ENCODE data around the gene ITPRIPL2. TPM values are rescaled to one million over a fixed set of nuclear protein-coding genes. Genes with fewer than 3 reads are reported as not detected.

The ITPRIPL2 gene
- total and polyA plus RNA-seq, 2 of the 13 experiments (the other 11 are each of a cell fraction or from before 2014, with no cell fraction given) = 5.9 to 12.6 TPM

DNA sequence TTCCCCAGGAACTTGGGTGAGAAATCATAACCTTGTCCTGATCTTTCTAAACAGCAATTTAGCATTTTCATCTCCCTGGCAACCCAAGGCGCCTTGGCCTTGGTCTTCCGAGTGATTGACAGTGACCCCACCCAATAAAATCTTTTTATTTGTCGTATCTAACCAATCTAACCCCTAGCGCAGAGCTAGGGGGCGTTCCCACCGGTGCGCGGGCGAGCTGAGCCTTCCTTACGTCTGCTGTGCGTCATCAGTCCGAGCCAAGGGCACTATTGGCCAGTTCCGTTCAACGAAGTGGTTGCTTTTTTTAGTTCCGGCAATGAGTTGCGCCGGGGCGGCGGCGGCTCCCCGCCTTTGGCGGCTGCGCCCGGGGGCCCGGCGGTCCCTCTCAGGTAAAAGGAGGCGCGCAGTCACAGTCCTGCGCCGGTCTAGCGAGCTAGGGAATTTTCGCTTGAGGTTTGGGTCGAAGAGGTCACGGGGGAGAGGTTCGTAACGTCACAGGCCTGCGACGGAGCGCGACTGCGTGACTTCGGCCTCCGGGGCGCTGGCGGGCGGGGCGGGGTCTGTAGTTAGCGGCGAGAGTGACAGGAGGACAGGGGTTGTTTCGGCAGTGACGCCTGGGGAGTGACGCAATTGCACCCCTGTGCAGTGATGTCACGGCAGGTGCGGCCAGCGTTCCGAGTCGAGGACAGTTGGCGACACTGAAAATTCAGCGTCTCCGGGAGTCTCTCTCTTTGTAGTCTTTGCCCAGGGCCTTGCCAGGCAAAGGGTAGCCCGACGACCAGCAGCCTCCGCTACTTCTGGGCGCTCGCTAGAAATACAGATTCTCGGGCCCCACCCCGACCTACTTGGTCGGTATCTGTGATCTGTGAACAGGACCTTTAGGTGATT, 46.2 kb upstream of the ITPRIPL2 start, which contains the start of gene COQ7 (continued):
- TF ChIP-seq SP5 (CRISPR knock-in tag; IDR thresholded peaks at IDR 0.05; ENCODE audit: borderline replicate concordance, low read depth) (peak; percentile 21; the same call in 1 of the 2 replicates), ZNF292 (CRISPR knock-in tag; IDR thresholded peaks at IDR 0.05; ENCODE audit: borderline replicate concordance, low read depth) (peak; percentile 73), ZNF768 (CRISPR knock-in tag; IDR thresholded peaks at IDR 0.05) (peak; percentile 73), IRF2 (CRISPR knock-in tag; IDR thresholded peaks at IDR 0.05) (no peak), KDM3A (CRISPR knock-in tag; IDR thresholded peaks at IDR 0.05; ENCODE audit: low read depth) (no peak; the same call in 1 of the 2 replicates), ZNF546 (CRISPR knock-in tag; conservative IDR thresholded peaks at IDR 0.05) (no peak; the same call in 1 of the 2 replicates), JUND (CRISPR knock-in tag; IDR thresholded peaks at IDR 0.05) (peak; percentile 82; the same call in 1 of the 2 replicates), RFXANK (CRISPR knock-in tag; IDR thresholded peaks at IDR 0.05) (peak; percentile 83), ZNF550 (CRISPR knock-in tag; IDR thresholded peaks at IDR 0.05; ENCODE audit: borderline replicate concordance) (peak; percentile 89; the same call in 1 of the 2 replicates), ZFX (CRISPR knock-in tag; IDR thresholded peaks at IDR 0.05; ENCODE audit: low read depth) (peak; percentile 97), CENPX (CRISPR knock-in tag; IDR thresholded peaks at IDR 0.05) (no peak), BHLHE40 (IDR thresholded peaks at IDR 0.05; ENCODE audit: low read length) (peak; percentile 62), SPEN (CRISPR knock-in tag; IDR thresholded peaks at IDR 0.05; ENCODE audit: low read depth) (peak; percentile 95), SRSF4 (IDR thresholded peaks at IDR 0.05; ENCODE audit: low read depth, low read length, poor library complexity, severe bottlenecking) (no peak), CENPT (CRISPR knock-in tag; IDR thresholded peaks at IDR 0.05; ENCODE audit: low read depth) (0 out of 2 replicates have a peak, but pooled peaks have one; percentile 65)
- TF ChIP-seq, protein P1, sequence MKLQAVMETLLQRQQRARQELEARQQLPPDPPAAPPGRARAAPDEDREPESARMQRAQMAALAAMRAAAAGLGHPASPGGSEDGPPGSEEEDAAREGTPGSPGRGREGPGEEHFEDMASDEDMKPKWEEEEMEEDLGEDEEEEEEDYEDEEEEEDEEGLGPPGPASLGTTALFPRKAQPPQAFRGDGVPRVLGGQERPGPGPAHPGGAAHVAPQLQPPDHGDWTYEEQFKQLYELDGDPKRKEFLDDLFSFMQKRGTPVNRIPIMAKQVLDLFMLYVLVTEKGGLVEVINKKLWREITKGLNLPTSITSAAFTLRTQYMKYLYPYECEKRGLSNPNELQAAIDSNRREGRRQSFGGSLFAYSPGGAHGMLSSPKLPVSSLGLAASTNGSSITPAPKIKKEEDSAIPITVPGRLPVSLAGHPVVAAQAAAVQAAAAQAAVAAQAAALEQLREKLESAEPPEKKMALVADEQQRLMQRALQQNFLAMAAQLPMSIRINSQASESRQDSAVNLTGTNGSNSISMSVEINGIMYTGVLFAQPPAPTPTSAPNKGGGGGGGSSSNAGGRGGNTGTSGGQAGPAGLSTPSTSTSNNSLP (IDR thresholded peaks at IDR 0.05; ENCODE audit: low read depth, low read length) = peak; percentile 95
- TF ChIP-seq, protein P2, sequence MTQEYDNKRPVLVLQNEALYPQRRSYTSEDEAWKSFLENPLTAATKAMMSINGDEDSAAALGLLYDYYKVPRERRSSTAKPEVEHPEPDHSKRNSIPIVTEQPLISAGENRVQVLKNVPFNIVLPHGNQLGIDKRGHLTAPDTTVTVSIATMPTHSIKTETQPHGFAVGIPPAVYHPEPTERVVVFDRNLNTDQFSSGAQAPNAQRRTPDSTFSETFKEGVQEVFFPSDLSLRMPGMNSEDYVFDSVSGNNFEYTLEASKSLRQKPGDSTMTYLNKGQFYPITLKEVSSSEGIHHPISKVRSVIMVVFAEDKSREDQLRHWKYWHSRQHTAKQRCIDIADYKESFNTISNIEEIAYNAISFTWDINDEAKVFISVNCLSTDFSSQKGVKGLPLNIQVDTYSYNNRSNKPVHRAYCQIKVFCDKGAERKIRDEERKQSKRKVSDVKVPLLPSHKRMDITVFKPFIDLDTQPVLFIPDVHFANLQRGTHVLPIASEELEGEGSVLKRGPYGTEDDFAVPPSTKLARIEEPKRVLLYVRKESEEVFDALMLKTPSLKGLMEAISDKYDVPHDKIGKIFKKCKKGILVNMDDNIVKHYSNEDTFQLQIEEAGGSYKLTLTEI (CRISPR knock-in tag; conservative IDR thresholded peaks at IDR 0.05) = no peak
- TF ChIP-seq, protein P3, sequence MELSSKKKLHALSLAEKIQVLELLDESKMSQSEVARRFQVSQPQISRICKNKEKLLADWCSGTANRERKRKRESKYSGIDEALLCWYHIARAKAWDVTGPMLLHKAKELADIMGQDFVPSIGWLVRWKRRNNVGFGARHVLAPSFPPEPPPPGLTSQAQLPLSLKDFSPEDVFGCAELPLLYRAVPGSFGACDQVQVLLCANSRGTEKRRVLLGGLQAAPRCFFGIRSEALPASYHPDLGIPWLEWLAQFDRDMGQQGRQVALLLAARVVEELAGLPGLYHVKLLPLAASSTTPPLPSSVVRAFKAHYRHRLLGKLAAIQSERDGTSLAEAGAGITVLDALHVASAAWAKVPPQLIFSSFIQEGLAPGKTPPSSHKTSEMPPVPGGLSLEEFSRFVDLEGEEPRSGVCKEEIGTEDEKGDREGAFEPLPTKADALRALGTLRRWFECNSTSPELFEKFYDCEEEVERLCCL (CRISPR knock-in tag; IDR thresholded peaks at IDR 0.05; ENCODE audit: borderline replicate concordance) = no peak
- TF ChIP-seq, protein P4, sequence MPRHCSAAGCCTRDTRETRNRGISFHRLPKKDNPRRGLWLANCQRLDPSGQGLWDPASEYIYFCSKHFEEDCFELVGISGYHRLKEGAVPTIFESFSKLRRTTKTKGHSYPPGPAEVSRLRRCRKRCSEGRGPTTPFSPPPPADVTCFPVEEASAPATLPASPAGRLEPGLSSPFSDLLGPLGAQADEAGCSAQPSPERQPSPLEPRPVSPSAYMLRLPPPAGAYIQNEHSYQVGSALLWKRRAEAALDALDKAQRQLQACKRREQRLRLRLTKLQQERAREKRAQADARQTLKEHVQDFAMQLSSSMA (CRISPR knock-in tag; IDR thresholded peaks at IDR 0.05) = peak; percentile 37; the same call in 1 of the 2 replicates
- TF ChIP-seq, protein P5, sequence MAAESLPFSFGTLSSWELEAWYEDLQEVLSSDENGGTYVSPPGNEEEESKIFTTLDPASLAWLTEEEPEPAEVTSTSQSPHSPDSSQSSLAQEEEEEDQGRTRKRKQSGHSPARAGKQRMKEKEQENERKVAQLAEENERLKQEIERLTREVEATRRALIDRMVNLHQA (CRISPR knock-in tag; IDR thresholded peaks at IDR 0.05) = no peak
- TF ChIP-seq, protein P6, sequence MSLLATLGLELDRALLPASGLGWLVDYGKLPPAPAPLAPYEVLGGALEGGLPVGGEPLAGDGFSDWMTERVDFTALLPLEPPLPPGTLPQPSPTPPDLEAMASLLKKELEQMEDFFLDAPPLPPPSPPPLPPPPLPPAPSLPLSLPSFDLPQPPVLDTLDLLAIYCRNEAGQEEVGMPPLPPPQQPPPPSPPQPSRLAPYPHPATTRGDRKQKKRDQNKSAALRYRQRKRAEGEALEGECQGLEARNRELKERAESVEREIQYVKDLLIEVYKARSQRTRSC (CRISPR knock-in tag; IDR thresholded peaks at IDR 0.05; ENCODE audit: low read depth) = peak; percentile 26; the same call in 1 of the 2 replicates

Measured in HepG2 (cell line).